NOMO-1 treated with DMSO at 0.1 percent for 48 hours (cell line): ENCODE measurements around the gene PARD3.

Experiments
- DNase-seq: peaks from one replicate; lab custom pipeline; 2025; ENCODE audit not compliant: unreplicated experiment; lab: John Stamatoyannopoulos, UW

The PARD3 gene

GRCh38 chr10:34178196-34178595 is 636.9 kb downstream of the PARD3 start:
- no peak for DNase-seq

DNA sequence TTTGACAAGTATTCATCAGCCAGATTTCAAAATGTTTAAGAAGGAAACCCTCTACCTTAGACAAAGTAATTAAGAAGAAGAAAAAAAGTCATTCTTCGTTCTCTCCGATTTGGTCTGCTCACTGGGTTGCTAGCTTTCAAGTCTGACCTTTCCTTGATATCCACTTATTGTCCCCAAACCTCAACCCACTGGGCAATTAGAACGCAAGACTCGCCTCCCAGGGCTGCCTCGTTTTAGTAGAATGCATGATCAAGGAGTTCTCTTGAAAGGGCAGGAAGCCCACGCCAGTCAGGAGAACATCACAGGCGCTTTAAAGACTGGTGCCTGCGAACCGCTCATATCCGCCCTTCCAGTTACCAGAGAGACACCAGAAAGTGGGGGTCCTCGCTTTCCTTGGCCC is 637.7 kb downstream of the PARD3 start:
- DNase-seq, result no peak

- no peak for DNase-seq
Observed at GRCh38 chr10:34176351-34176750, 638.7 kb downstream of the PARD3 start.

DNA sequence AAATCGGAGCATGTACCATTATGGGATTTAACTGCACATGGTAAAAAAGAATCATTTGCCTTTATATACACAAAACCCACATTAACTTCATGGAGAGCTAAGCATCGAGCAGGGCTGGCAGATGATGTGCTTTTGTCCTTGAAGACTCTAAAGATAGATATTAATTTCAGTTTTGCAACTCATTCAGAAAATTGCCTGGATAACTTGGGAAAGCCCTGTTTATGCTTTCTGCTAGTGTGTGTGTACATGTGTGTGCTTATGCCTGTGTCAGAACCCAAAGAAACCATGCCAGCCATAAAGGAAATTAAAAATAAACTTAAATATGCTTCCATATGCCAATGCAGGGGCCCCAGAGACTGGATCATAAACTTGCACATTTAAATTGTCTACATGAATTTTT is 640.0 kb downstream of the PARD3 start:
- DNase-seq, result no peak

GRCh38 chr10:34172936-34173533 is 642.1 kb downstream of the PARD3 start:
- DNase-seq, result peak; percentile 67

GRCh38 chr10:34171957-34172527 is 643.1 kb downstream of the PARD3 start:
- no peak for DNase-seq

DNA sequence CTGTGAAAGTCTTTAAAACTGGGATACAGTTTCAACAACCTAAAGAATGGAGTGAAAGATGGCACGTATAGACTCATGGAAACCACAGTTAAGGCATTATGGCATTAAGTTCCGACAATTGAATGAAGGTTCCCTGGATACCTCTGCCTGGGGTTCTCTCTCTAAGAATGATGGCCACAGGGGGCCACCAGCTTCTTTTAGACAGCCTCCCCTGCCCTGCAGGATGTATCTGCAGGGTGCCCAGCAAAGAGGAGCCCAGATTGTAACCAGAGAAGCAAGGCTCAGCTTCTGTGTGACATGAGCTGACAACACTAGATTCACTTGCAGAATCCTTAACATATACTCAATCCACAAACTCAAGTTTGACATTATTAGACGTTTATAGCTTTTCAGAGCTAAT is 645.4 kb downstream of the PARD3 start:
- DNase-seq, result no peak

DNA sequence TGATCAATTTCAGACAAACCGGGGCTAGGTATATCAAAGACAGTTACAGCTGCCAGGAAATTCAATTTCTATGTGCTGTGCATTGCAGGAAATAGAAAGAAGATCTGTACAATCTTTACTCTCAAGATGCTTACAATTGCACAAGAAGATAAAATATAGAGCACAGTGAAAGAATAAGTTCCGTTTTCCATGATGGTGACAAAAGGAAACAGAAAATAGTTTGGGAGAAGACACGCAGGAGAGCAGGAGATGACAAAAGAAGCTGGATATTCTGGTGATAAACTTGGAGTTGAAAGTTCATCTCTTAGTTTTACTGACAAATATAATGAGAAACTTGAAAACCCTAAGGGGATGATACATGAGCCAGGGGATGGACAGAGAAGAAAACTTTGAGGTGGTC is 646.0 kb downstream of the PARD3 start:
- no peak for DNase-seq

DNA sequence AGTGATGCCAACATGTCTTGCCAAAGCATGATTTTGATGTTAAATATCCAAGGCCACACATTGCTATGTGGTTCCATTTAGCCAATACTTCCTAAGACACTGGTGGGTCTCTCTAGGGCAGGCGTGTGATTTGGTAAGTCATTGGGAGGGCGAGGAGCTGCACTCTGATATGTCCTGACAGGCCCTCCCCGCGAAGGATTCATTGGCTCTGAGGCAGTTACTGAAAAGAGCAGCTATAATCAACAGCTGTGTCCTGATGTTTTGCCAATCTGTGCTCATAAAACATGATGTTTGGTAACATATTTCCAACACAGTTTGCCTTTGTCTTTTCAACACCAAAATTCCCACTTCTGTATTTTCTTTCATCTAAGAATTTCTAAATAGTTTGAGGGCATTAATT is 646.7 kb downstream of the PARD3 start:
- no peak for DNase-seq

DNA sequence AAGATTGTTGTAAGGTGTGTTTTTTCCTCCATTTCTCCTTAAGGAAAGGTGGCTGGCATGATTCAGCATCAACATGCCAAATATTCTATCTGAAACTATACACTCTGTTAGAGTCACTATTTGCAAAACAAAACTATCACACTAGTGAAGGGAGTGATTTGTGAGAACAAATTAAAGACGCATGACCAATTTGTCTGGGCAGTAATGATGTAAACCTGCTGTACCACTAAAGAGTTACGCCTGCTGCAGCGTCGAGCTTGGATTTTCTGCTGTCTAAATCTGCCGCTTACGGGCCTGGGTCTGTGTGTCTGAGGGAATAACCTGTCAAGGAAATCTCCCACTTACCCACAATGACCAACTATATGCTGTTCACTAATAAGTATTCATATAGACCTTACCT is 648.3 kb downstream of the PARD3 start:
- no peak for DNase-seq

- no peak for DNase-seq
Observed at GRCh38 chr10:34166354-34166753, 648.7 kb downstream of the PARD3 start.

GRCh38 chr10:34164029-34164428 is 651.1 kb downstream of the PARD3 start:
- DNase-seq, result no peak

DNA sequence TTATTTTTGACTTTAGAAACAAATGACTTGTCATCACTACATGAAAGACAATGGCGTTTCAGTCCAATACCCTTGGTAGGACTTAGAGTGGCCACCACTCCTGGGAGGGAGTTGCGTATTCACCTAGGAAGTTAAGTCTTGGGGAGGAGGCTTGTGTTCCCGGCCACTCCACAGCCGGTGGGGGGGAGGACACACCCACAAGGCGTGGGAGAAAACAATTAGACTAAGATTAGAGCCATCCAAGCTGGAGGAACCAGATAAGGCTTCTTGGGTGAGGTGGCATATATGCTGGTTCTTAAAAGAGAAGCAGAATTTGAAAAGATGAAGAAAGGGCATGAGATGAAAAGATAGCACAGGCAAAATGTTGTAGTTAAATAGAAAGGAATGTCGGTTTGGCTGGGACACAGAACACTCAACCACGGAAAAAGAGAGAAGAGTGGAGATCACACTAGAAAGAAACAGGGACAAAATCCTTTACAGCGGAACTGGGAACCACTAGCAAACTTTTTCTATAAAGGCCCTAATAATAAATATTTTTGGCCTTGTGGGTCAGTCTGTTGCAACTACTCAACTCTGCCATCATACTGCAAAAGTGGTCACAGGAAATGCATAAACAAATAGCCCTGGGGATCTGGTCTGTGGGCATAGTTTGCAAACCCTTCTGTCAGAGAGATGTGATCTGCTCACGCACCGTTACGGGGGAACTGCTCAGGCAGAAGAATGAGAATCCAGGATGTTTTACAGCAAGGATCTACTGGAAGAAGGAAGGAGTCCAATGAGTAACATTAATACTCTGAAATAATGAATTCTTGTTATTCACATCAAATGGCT is 651.8 kb downstream of the PARD3 start:
- DNase-seq, result no peak

GRCh38 chr10:34161777-34162370 is 653.2 kb downstream of the PARD3 start:
- DNase-seq, result no peak

GRCh38 chr10:34160595-34160994 is 654.5 kb downstream of the PARD3 start:
- no peak for DNase-seq

GRCh38 chr10:34157501-34157900 is 657.6 kb downstream of the PARD3 start:
- no peak for DNase-seq

GRCh38 chr10:34156781-34157425 is 658.2 kb downstream of the PARD3 start:
- no peak for DNase-seq

DNA sequence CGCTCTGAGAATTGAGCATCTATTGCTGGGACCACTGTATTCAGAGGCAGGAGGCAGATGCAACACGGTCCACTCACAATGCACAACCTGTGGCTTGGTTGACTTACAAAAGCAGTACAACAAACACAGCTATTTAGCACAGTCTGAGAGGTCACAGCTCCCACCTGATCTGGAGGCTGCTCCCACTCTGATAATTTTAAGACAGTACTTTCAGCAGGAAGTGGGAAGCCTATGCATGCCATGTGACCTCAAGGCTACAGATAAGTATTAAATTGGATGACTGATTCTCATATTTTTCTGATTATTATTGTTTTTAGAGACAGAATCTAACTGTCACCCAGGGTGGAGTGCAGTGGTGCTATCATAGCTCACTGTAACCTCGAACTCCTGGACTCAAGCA is 659.3 kb downstream of the PARD3 start:
- DNase-seq, result no peak

DNA sequence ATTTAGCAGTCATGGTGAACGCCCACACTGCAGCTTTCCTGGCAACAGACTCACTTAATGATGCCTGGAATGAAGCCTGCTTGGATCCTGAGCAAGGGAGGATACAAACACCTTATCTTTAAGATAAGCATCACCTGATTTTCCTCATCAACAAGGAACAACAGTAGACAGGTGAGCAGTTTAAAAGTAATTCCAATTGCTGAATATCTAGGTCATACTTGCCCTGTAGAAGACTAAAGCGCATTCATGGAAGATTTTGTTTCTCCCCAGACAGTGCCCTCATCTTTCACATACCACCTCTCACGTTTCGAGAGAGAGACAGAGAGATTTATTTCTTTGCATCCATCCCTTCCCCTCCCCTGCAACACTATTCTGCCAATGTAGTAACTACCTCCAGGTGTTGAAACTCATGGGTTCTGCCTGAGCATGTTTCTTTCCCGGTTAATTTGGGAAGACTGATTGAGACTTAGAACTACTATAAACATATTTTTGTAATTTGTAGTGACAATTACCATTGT is 660.7 kb downstream of the PARD3 start:
- no peak for DNase-seq

DNA sequence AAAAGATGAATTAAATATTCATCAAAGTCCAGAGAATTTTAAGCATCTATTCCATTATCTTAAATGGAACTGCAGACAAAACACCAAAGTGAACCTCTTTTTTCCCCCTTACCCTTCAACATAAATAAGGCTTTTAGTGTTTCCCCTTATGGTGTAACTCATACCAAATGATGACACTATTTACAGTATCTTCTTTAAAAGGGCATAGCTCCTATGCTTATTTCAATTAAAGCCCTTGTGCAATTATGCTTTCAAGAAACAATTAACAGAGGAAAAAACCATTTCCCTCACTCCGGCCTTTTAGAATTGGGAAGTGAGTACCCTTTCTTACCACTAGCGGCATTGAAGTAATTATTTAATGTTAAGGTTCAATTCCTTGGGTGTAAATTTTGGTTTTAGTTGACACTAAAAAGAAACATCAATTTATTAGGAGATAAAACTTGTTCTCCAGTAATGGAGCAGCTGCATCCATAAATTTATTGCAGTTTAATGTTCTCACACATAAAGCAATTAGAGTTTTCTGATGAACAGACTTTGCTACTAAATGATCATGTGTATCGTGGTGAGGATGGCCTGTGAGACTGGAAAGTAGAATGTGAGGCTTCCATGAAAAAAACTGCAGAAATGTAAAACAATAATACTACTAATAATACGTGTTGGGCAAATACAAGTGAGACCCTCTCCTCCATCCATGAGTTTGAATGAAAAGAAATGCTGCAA is 661.3 kb downstream of the PARD3 start:
- peak; percentile 39 for DNase-seq

GRCh38 chr10:34152434-34152833 is 662.7 kb downstream of the PARD3 start:
- DNase-seq, result no peak
